Mucosa of descending colon (tissue), 3 donors: ENCODE data around the gene DUSP2. TPM values are rescaled to one million over a fixed set of nuclear protein-coding genes. Genes with fewer than 3 reads are reported as not detected.

ENCODE experiments used
- ATAC-seq: fragments of 200-7000 bp; cut with Tn5 transposase; one replicate; pipeline ENCODE4 v1.9.1; 2020; ENCODE audit warnings: mild to moderate bottlenecking, moderate library complexity
- DNase-seq, 3 donors: peaks; one replicate each; pipeline ENCODE4 v3.0.0-alpha.2; 2020
- H3K36me3 ChIP-seq: fragments of 200-600 bp; one replicate; pipeline ENCODE4 v1.8.0; 2021; ENCODE audit warnings: low read depth, mild to moderate bottlenecking
- H3K4me1 ChIP-seq: fragments of 200-600 bp; one replicate; pipeline ENCODE4 v1.8.0; 2021; ENCODE audit warnings: low read depth, mild to moderate bottlenecking
- H3K4me3 ChIP-seq: fragments of 200-600 bp; one replicate; pipeline ENCODE4 v1.8.0; 2021; ENCODE audit warnings: mild to moderate bottlenecking
- H3K9me3 ChIP-seq: fragments of 200-600 bp; one replicate; pipeline ENCODE4 v1.8.0; 2021; ENCODE audit warnings: mild to moderate bottlenecking
- CTCF ChIP-seq: fragments of 200-600 bp; IDR thresholded peaks from one replicate; pipeline ENCODE4 v1.8.0; 2022; ENCODE audit warnings: antibody characterized with exemption, mild to moderate bottlenecking
- intact Hi-C, 2 donors: fragments of 100-400 bp; cut with DNase I in 1 of 2; cut with micrococcal nuclease in 1 of 2; formaldehyde crosslinking; loops; one replicate each; pipeline versions ENCODE4 v1.11.0 to v1.11.1; 2022; cut with DNase I, micrococcal nuclease
- total RNA-seq, 3 donors: library from RNA; stranded (reverse); fragmentation: NEBNext Ultra II Directional in 2 of 3; extraction: Animal tissue kit (Norgen Biotek cat#: 25700) in 2 of 3; gene quantifications; one replicate each; pipeline versions ENCODE4 v1.2.1 to v1.2.4, GENCODE V29; 2021 to 2023
- donor health status: DM: no; HTN: no; CAD: no; lungs with moderate emphysema.
- donor health status: DM: no; HTN: no; CAD: no.
- donor health status: DM: no; HTN: yes; CAD: no.

Gene DUSP2
- total RNA-seq, 3 donors from 2014 or later = 1.5 to 2.3 (median 1.6) TPM

GRCh38 chr2:96116879-96117533 lies 28.2 kb downstream of the DUSP2 start:
- peak; percentile 60 to 82 (median 61) for DNase-seq
- intact Hi-C loops = no loop called here
- Histone ChIP-seq H3K4me3 (peak overlapping the region; percentile 44), H3K36me3 (no peaks in the 10 kb centered on the region), H3K9me3 (no peaks in the 10 kb centered on the region), H3K4me1 (no peaks in the 10 kb centered on the region)
- peak; percentile 91 for ATAC-seq
- TF ChIP-seq CTCF = peak; percentile 93

GRCh38 chr2:96116424-96116878 lies 28.8 kb downstream of the DUSP2 start, which contains the start of gene ADRA2B:
Gene ADRA2B (minus strand): TSS chr2:96116571. CDS start chr2:96116149, 422 bp downstream.
- ATAC-seq (peak; percentile 88), DNase-seq (peak; percentile 85 to 91 (median 88))
- no peak for TF ChIP-seq CTCF
- intact Hi-C loops = no loop called here
- H3K9me3 ChIP-seq = no peaks in the 10 kb centered on the region
- no peaks in the 10 kb centered on the region for H3K4me1 ChIP-seq
- H3K4me3 ChIP-seq = peak within 1 kb of the TSS; percentile 44
- no peaks in the 10 kb centered on the region for H3K36me3 ChIP-seq

- intact Hi-C loops = no loop called here
- DNase-seq (peak; percentile 18 to 54 (median 42)), ATAC-seq (no peak)
- TF ChIP-seq CTCF = no peak
- Histone ChIP-seq H3K9me3 (no peaks in the 10 kb centered on the region), H3K4me1 (no peaks in the 10 kb centered on the region), H3K4me3 (no peak overlapping the region), H3K36me3 (no peaks in the 10 kb centered on the region)
These were observed 29.4 kb downstream of the DUSP2 start for GRCh38 chr2:96115631-96116423.

GRCh38 chr2:96114903-96115581 lies 30.2 kb downstream of the DUSP2 start:
- intact Hi-C loops = no loop called here
- H3K9me3 ChIP-seq = no peaks in the 10 kb centered on the region
- no peak for ATAC-seq

More at GRCh38 chr2:96114903-96115581, 30.2 kb downstream of the DUSP2 start:
- Histone ChIP-seq H3K4me3 (no peak overlapping the region), H3K4me1 (no peaks in the 10 kb centered on the region), H3K36me3 (no peaks in the 10 kb centered on the region)
- DNase-seq = peak in 2 of 3 donors; percentile 28 to 40
- no peak for TF ChIP-seq CTCF
